LoVo (cell line): ENCODE results near the gene CHRNB4.
"Not testable (repeated sequence)": the region's sequence is repeated elsewhere in the genome, so short reads cannot be mapped to it uniquely, and the experiment has no call there.

ENCODE experiments used
- DNase-seq: peaks from one replicate; pipeline ENCODE4 v3.0.0-alpha.2; 2016; ENCODE audit warnings: low spot score

The CHRNB4 gene

GRCh38 chr15:78641102-78641748, at the start of gene CHRNB4:
TSS of gene CHRNB4 (minus strand) at chr15:78641210. CDS start at chr15:78641133, 77 bp downstream.
- DNase-seq = peak; percentile 5

- DNase-seq = no peak
These were observed 48.6 kb upstream of the CHRNB4 start for GRCh38 chr15:78689626-78690025.

- DNase-seq = no peak
These were observed 44.9 kb upstream of the CHRNB4 start for GRCh38 chr15:78685925-78686324.

- DNase-seq = no peak
These were observed 44.3 kb upstream of the CHRNB4 start for GRCh38 chr15:78685159-78685921.

- DNase-seq = peak; percentile 6
These were observed 43.6 kb upstream of the CHRNB4 start for GRCh38 chr15:78684657-78685056.

GRCh38 chr15:78683599-78683998, 42.6 kb upstream of the CHRNB4 start:
- DNase-seq = not testable (repeated sequence)

GRCh38 chr15:78682693-78683410, 41.8 kb upstream of the CHRNB4 start:
- DNase-seq = no peak

GRCh38 chr15:78682004-78682651, 41.1 kb upstream of the CHRNB4 start:
- DNase-seq = no peak

GRCh38 chr15:78681281-78682003, 40.4 kb upstream of the CHRNB4 start:
- DNase-seq = no peak

GRCh38 chr15:78680431-78681075, 39.5 kb upstream of the CHRNB4 start:
- no peak for DNase-seq

GRCh38 chr15:78679089-78679511, 38.1 kb upstream of the CHRNB4 start:
- DNase-seq = no peak

- DNase-seq = no peak
These were observed 35.6 kb upstream of the CHRNB4 start for GRCh38 chr15:78676424-78677110.

- no peak for DNase-seq
These were observed 34.8 kb upstream of the CHRNB4 start for GRCh38 chr15:78675617-78676360.

GRCh38 chr15:78675206-78675605, 34.2 kb upstream of the CHRNB4 start:
- no peak for DNase-seq

GRCh38 chr15:78673917-78674444, 33.0 kb upstream of the CHRNB4 start:
- no peak for DNase-seq

GRCh38 chr15:78673476-78673875, 32.5 kb upstream of the CHRNB4 start:
- no peak for DNase-seq

GRCh38 chr15:78672285-78673014, 31.4 kb upstream of the CHRNB4 start:
- no peak for DNase-seq

- DNase-seq = no peak
These were observed 30.7 kb upstream of the CHRNB4 start for GRCh38 chr15:78671626-78672211.
